ENCODE measurements around the gene OTP.

Gene OTP

DNA sequence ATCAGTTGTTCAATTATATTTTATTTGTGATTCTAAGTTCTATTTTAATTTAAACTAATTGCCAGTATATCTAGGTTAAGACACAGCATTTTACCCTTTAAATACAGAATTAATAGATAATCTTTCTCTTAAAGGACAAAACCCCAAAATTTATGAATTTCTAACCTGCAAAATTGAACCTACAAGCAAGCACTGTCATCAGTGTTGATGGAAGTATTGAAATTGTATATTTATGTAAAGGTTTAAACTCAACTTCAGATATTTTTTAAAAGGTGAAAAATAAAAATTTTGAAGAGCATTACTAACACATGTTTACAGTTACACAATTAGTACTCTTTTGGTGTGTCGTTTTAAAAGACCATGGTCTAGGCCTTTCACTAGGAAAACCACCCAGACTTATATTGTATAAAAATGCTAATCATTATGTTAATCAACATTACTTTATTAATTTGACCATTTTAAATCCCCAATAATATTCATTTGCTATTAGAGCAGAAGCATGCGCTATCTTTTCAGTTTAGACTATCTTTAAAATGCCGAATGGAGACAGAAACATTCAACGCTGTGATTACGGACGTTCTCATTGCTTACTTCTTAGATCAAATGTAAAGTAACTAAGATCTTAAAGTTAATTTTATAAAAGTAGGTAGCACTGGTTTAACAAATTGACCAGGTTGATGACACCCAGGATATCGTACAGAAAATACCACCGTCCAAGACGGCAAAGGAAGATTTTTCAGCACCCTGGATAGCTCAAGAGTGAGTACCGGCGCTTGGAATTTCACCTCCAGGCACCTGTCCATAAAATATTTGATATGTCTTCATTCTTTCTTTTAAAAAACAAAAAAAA is 3.2 kb downstream of the OTP start:
- Histone ChIP-seq H3K27me3 (peaks cover 100% of the 10 kb centered on the region), H3K4me1 (ENCODE audit: control insufficient read depth in 1 of 2, insufficient read depth in 1 of 2, low read depth in 1 of 2, low read length in 1 of 2) (peaks cover 14 to 18% of the 10 kb centered on the region in 2 experiments), H3K4me3 (ENCODE audit: low read depth in 1 of 2, low read length in 1 of 2) (no peak overlapping the region), H3K27ac (no peak overlapping the region), H3K9me3 (no peaks in the 10 kb centered on the region), H3K36me3 (no peaks in the 10 kb centered on the region)
- no peak for TF ChIP-seq CTCF (IDR thresholded peaks at IDR 0.05)

- Histone ChIP-seq H3K27me3 (peaks cover 100% of the 10 kb centered on the region), H3K36me3 (no peaks in the 10 kb centered on the region), H3K9me3 (no peaks in the 10 kb centered on the region), H3K4me1 (ENCODE audit: control insufficient read depth in 1 of 2, insufficient read depth in 1 of 2, low read depth in 1 of 2, low read length in 1 of 2) (peaks cover 21 to 28% of the 10 kb centered on the region in 2 experiments), H3K4me3 (ENCODE audit: low read depth in 1 of 2, low read length in 1 of 2) (no peak overlapping the region), H3K27ac (no peak overlapping the region)
- no peak for TF ChIP-seq CTCF (IDR thresholded peaks at IDR 0.05)
Measured at GRCh38 chr5:77633709-77634108, 4.8 kb downstream of the OTP start.

GRCh38 chr5:77633207-77633675 is 5.3 kb downstream of the OTP start:
- Histone ChIP-seq H3K27me3 (peaks cover 100% of the 10 kb centered on the region), H3K4me1 (ENCODE audit: control insufficient read depth in 1 of 2, insufficient read depth in 1 of 2, low read depth in 1 of 2, low read length in 1 of 2) (peaks cover 16 to 26% of the 10 kb centered on the region in 2 experiments), H3K9me3 (no peaks in the 10 kb centered on the region), H3K27ac (no peak overlapping the region), H3K4me3 (ENCODE audit: low read depth in 1 of 2, low read length in 1 of 2) (no peak overlapping the region), H3K36me3 (no peaks in the 10 kb centered on the region)
- TF ChIP-seq CTCF (IDR thresholded peaks at IDR 0.05): no peak

DNA sequence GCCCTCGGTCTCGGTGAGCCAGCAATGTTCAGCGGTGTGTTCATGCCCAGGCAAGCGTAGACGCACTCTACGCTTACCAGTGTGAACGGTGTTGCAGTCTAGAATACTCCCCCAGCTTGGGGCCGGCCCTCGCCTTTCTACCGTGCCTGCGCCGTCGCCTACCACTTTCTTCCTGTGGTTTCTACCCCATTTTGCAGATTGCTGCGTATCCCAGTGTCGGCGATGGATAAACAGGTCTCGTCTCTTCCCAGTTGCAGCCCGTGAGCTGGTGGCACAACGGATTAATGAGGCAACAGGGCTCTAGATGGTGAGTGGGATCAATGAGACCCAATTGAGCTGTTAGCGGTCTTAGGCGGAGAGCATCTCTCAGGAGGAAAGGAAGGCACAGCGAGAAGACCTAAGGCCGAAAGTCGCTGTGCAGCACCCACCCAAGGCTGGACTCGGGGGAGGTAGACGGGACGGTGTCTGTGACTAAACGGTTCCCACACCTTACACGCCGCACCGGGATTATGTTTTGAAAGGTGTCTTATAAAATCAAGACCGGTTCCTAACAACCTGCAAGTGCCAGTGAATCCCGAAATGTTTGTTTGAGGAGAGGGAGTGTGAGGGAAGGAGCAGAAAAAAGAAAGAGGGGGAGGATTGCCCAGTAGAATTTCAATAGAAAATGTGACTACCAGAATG is 5.8 kb downstream of the OTP start:
- Histone ChIP-seq H3K27me3 (peaks cover 100% of the 10 kb centered on the region), H3K9me3 (no peaks in the 10 kb centered on the region), H3K4me3 (ENCODE audit: low read depth in 1 of 2, low read length in 1 of 2) (no peak overlapping the region), H3K27ac (no peak overlapping the region), H3K4me1 (ENCODE audit: control insufficient read depth in 1 of 2, insufficient read depth in 1 of 2, low read depth in 1 of 2, low read length in 1 of 2) (peaks cover 16 to 26% of the 10 kb centered on the region in 2 experiments), H3K36me3 (no peaks in the 10 kb centered on the region)
- TF ChIP-seq CTCF (IDR thresholded peaks at IDR 0.05): no peak

DNA sequence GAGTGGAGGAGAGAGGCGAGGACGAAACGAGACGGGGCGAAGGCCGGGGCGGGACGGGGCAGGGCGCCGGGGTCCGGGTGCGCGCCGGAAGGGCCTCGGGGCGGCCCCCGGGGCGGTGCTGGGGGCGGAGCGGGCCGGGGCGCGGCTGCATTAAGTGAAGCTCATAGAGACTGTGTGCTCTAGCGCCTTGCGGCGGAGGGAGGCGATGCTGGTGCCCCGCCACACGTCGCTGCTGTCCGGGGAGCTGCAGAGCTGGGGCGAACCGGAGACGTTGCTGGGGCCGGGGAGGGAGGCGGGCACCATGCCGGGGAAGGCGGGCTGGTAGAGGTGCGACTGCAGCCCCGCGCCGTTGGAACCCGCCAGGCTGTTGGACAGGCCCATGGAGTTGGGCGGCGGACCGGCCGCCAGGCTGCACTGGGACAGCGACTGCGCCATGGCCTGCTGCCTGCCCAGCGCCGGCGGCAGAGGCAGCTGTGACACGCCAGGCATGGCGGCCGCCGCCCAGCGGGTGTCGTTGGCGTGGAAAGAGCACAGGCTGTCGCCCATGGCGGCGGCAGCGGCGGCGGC is 8.3 kb downstream of the OTP start:
- H3K9me3 ChIP-seq: no peaks in the 10 kb centered on the region
- peak overlapping the region; percentile 20 to 49 for H3K4me3 ChIP-seq (ENCODE audit: low read depth in 1 of 2, low read length in 1 of 2)
- no peak overlapping the region for H3K27ac ChIP-seq
- H3K4me1 ChIP-seq (ENCODE audit: control insufficient read depth in 1 of 2, insufficient read depth in 1 of 2, low read depth in 1 of 2, low read length in 1 of 2): peaks cover 16 to 26% of the 10 kb centered on the region in 2 experiments
- H3K36me3 ChIP-seq: no peaks in the 10 kb centered on the region
- no peak for TF ChIP-seq CTCF (IDR thresholded peaks at IDR 0.05)
- H3K27me3 ChIP-seq: peaks cover 100% of the 10 kb centered on the region
